A549 (cell line): ENCODE measurements around the gene PPP5C. TPM values are rescaled to one million over a fixed set of nuclear protein-coding genes. Genes with fewer than 3 reads are reported as not detected.

ENCODE experiments used
- ATAC-seq, 2 experiments: fragments of 200-7000 bp in 1 of 2; fragments of >200 bp in 1 of 2; cut with Nextera tagmentation in 1 of 2; cut with Tn5 transposase in 1 of 2; 3 replicates each; pipeline versions ENCODE4 v1.8.0 to v1.9.1; 2018 to 2020; ENCODE audit warnings: mild to moderate bottlenecking in 1 of 2, moderate library complexity in 1 of 2
- CTCF ChIA-PET: fragments of 300-600 bp; sonication (Branson Sonifier 250); formaldehyde crosslinking; extraction: SDS; loops from one replicate; lab custom pipeline; 2021; ENCODE audit warnings: antibody characterized with exemption, inconsistent platforms; lab: Yijun Ruan, JAX
- POLR2A ChIA-PET: fragments of 350-600 bp; formaldehyde crosslinking; extraction: SDS; loops from one replicate; lab custom pipeline; 2021; ENCODE audit warnings: antibody characterized with exemption, inconsistent platforms; lab: Yijun Ruan, JAX
- DNase-seq, 2 experiments: peaks; one replicate each; pipeline versions ENCODE4 v3.0.0 to v3.0.0-alpha.2; 2011 to 2016; ENCODE audit warnings: low read depth in 1 of 2, low spot score in 1 of 2
- FAIRE-seq: peaks from 2 replicates; lab custom pipeline; 2011; peaks lifted over from hg19 to GRCh38; lab: Jason Lieb, UNC
- H3K27ac ChIP-seq, 2 experiments: fragments of >200 bp; sonication (Bioruptor Twin); formaldehyde crosslinking; 3 replicates each; pipeline ENCODE4 v1.5.1; 2016 to 2017
- H3K4me1 ChIP-seq: fragments of >200 bp; sonication (Bioruptor Twin); formaldehyde crosslinking; 3 replicates; pipeline ENCODE4 v1.6.1; 2016
- H3K4me2 ChIP-seq: fragments of >200 bp; sonication (Bioruptor Twin); formaldehyde crosslinking; 3 replicates; pipeline ENCODE4 v1.6.1; 2016
- H3K4me3 ChIP-seq: fragments of >200 bp; sonication (Bioruptor Twin); formaldehyde crosslinking; 3 replicates; pipeline ENCODE4 v1.5.1; 2016
- H3K9me3 ChIP-seq: fragments of >200 bp; sonication (Bioruptor Twin); formaldehyde crosslinking; 3 replicates; pipeline ENCODE4 v1.6.1; 2016
- CHD4 ChIP-seq: fragments of 200-600 bp; sonication (generic); IDR thresholded peaks from 2 replicates; pipeline ENCODE4 v1.6.1; 2016; ENCODE audit warnings: antibody characterized with exemption, mild to moderate bottlenecking, borderline replicate concordance
- EHF ChIP-seq: fragments of 250-450 bp; sonication (Bioruptor Pico); IDR thresholded peaks from 2 replicates; pipeline ENCODE4 v1.5.0; 2020; ENCODE audit warnings: mild to moderate bottlenecking
- FOSL2 ChIP-seq, 2 experiments: fragments of 450-650 bp in 1 of 2; fragments of >200 bp in 1 of 2; sonication (Bioruptor Twin) in 1 of 2; formaldehyde crosslinking; IDR thresholded peaks; 2 replicates each; pipeline versions ENCODE4 v1.5.0 to v1.6.1; 2016 to 2020; ENCODE audit warnings: mild to moderate bottlenecking in 1 of 2, moderate library complexity in 1 of 2
- HEYL ChIP-seq: fragments of 250-450 bp; sonication (Bioruptor Pico); IDR thresholded peaks from 2 replicates; pipeline ENCODE4 v1.8.0; 2021; ENCODE audit warnings: mild to moderate bottlenecking, moderate library complexity
- HOXB13 ChIP-seq: fragments of 250-450 bp; sonication (Bioruptor Pico); IDR thresholded peaks from 2 replicates; pipeline ENCODE4 v1.5.0; 2020; ENCODE audit warnings: low read depth, mild to moderate bottlenecking, moderate library complexity
- KDM1A ChIP-seq: fragments of 200-600 bp; sonication (generic); IDR thresholded peaks from 2 replicates; pipeline ENCODE4 v1.6.1; 2016; ENCODE audit warnings: low read depth, mild to moderate bottlenecking
- MYC ChIP-seq: IDR thresholded peaks from 2 replicates; pipeline ENCODE4 v1.6.1; 2012; ENCODE audit warnings: mild to moderate bottlenecking, inconsistent platforms, low read length, improper control_type of control experiment, borderline replicate concordance
- RARB ChIP-seq: fragments of 250-450 bp; sonication (Bioruptor Pico); IDR thresholded peaks from 2 replicates; pipeline ENCODE4 v1.8.0; 2021; ENCODE audit warnings: mild to moderate bottlenecking, moderate library complexity
- RCOR1 ChIP-seq: fragments of 150-350 bp; IDR thresholded peaks from 2 replicates; pipeline ENCODE4 v1.6.1; 2014; ENCODE audit warnings: antibody characterized with exemption, low read length, low read depth
- REST ChIP-seq: fragments of 200-600 bp; sonication (generic); IDR thresholded peaks from 2 replicates; pipeline ENCODE4 v1.6.1; 2016; ENCODE audit warnings: antibody characterized with exemption, mild to moderate bottlenecking, moderate library complexity
- RNF2 ChIP-seq: fragments of 200-600 bp; sonication (generic); IDR thresholded peaks from 2 replicates; pipeline ENCODE4 v1.6.1; 2016; ENCODE audit warnings: low read depth, mild to moderate bottlenecking, antibody characterized with exemption, moderate library complexity, borderline replicate concordance
- ZFP36 ChIP-seq: fragments of 450-650 bp; IDR thresholded peaks from 2 replicates; pipeline ENCODE4 v1.6.1; 2014; ENCODE audit warnings: borderline replicate concordance; ENCODE audit not compliant: partially characterized antibody
- ZNF302 ChIP-seq: fragments of 250-450 bp; sonication (Bioruptor Pico); IDR thresholded peaks from 2 replicates; pipeline ENCODE4 v1.9.0; 2021; ENCODE audit warnings: inconsistent platforms, mild to moderate bottlenecking, moderate library complexity
- WGBS: methylation state at CpG from one replicate; pipeline ENCODE4 v1.1.6; 2017; ENCODE audit errors: missing lambda C conversion rate; 5-methylcytosine and 5-hydroxymethylcytosine counted together
- polyA plus RNA-seq, 4 experiments: library from polyadenylated mRNA; depleted of rRNA in 3 of 4; stranded (reverse); fragments of >200 nt; fragmentation: RNase III in 1 of 4; extraction: RNeasy Plus Mini Kit Qiagen cat#74134 plus additional on column Dnase treatment in 1 of 4; gene quantifications; 2 replicates in 3 of 4; 3 replicates in 1 of 4; pipeline ENCODE4 v1.2.3, GENCODE V29; 2011 to 2017
- TF ChIP-seq, protein P1 (sequence below): fragments of >200 bp; sonication (Bioruptor Twin); formaldehyde crosslinking; IDR thresholded peaks from 2 replicates; pipeline ENCODE4 v1.6.1; 2016

Gene PPP5C
- polyA plus RNA-seq, 2 of the 4 experiments (the other 2 are of a cell fraction) = 94.2 to 107 TPM

DNA sequence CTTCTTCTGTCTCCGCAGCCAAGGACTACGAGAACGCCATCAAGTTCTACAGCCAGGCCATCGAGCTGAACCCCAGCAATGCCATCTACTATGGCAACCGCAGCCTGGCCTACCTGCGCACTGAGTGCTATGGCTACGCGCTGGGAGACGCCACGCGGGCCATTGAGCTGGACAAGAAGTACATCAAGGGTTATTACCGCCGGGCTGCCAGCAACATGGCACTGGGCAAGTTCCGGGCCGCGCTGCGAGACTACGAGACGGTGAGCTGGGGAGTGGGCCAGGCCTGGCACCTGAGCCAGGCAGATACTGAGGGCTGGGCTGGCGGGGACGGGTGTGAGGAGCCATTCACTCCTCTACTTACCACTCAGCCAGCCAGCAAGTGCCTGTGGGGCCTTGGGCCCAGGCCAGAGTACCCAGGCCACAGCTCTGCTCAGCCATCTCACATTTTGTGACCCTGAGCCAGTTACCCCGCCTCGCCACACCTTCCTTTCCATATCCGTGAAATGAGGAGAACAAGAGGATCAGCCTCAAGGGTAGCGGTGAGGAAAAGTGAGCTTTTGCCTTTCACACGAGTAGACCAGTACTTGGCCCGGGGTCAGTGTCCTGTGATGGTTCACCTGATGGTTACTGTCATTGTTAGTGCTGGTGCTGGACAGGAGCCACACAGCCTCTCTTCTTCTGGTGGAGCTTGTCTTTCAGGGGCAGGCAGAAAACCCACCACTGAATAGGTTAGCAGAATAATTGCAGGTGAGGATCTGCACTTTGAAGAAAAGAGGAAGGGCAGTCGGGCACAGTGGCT, 7.0 kb downstream of the PPP5C start:
- Histone ChIP-seq H3K9me3 (no peaks in the 10 kb centered on the region), H3K4me2 (no peak overlapping the region), H3K27ac (no peak overlapping the region), H3K4me3 (no peak overlapping the region), H3K4me1 (peaks cover 60% of the 10 kb centered on the region)
- POLR2A ChIA-PET = no interaction called here
- no peak for TF ChIP-seq CHD4
- TF ChIP-seq MYC = no peak
- TF ChIP-seq RARB (CRISPR knock-in tag) = no peak
- TF ChIP-seq RCOR1 = no peak
- no peak for TF ChIP-seq RNF2
- no peak for TF ChIP-seq FOSL2 (IDR thresholded peaks at IDR 0.05)
- TF ChIP-seq FOSL2 (CRISPR knock-in tag; IDR thresholded peaks at IDR 0.05) = no peak
- no peak for TF ChIP-seq ZNF302 (CRISPR knock-in tag)
- no peak for TF ChIP-seq HOXB13
- TF ChIP-seq KDM1A = no peak
- TF ChIP-seq, protein P1, sequence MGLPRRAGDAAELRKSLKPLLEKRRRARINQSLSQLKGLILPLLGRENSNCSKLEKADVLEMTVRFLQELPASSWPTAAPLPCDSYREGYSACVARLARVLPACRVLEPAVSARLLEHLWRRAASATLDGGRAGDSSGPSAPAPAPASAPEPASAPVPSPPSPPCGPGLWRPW = no peak
- TF ChIP-seq HEYL (CRISPR knock-in tag) = no peak
- no peak for FAIRE-seq
- CTCF ChIA-PET = interaction anchor here (0.8 to 5.8 kb wide), 12 partner anchors 11 to 307 kb away, joined by 3 to 45 read pairs (median 5); partner anchors contain the start of gene DACT3
- ATAC-seq = no peak
- 96% methylated on average over 28 of the region's 28 CpGs for WGBS
- DNase-seq = no peak

GRCh38 chr19:46355234-46356148, 8.6 kb downstream of the PPP5C start:
- ATAC-seq = peak in 1 of 2 experiments; percentile 31; a peak in 3 of 6 replicates
- TF ChIP-seq ZFP36 (no peak), EHF (CRISPR knock-in tag) (no peak), REST (no peak)
- POLR2A ChIA-PET = interaction anchor here (1.4 kb wide), 1 partner anchor 8 kb away, joined by 3 read pairs; the partner anchor contains the start of gene PPP5C
- Histone ChIP-seq H3K4me3 (no peak overlapping the region), H3K4me1 (peaks cover 44% of the 10 kb centered on the region), H3K9me3 (no peaks in the 10 kb centered on the region), H3K27ac (peak overlapping the region in 1 of 2 experiments; percentile 45; a peak in 3 of 6 replicates), H3K4me2 (peak overlapping the region; percentile 38)
- FAIRE-seq = no peak
- WGBS = 77% methylated on average over 20 of the region's 23 CpGs
- CTCF ChIA-PET = interaction anchor here (0.6 to 5.8 kb wide), 17 partner anchors 8 to 327 kb away, joined by 3 to 58 read pairs (median 3); partner anchors contain the start of gene PPP5C
- peak in 1 of 2 experiments; percentile 21 for DNase-seq
